Spleen (tissue), 11 donors: ENCODE measurements around the gene TMEM134. TPM values are rescaled to one million over a fixed set of nuclear protein-coding genes. Genes with fewer than 3 reads are reported as not detected.

ENCODE experiments used
- DNase-seq: peaks from one replicate; pipeline ENCODE4 v3.0.0-alpha.2; 2020
- H3K27ac ChIP-seq, 8 donors: fragments of 200-600 bp; sonication (generic) in 7 of 8; 1 replicate in 4 of 8; 2 replicates in 4 of 8; pipeline versions ENCODE4 v1.5.0 to v1.8.0; 2016 to 2021; ENCODE audit warnings: inconsistent platforms in 4 of 8, mild to moderate bottlenecking in 4 of 8, moderate library complexity in 1 of 8
- H3K27me3 ChIP-seq, 7 donors: fragments of 200-600 bp; sonication (generic) in 6 of 7; replicated peaks in 1 of 7; 1 replicate in 4 of 7; 2 replicates in 3 of 7; pipeline versions ENCODE4 v1.5.0 to v1.8.0; 2016 to 2021; ENCODE audit warnings: inconsistent platforms in 3 of 7, mild to moderate bottlenecking in 1 of 7
- H3K36me3 ChIP-seq, 6 donors: fragments of 200-600 bp; sonication (generic) in 5 of 6; 1 replicate in 4 of 6; 2 replicates in 2 of 6; pipeline versions ENCODE4 v1.5.0 to v1.8.0; 2016 to 2021; ENCODE audit warnings: inconsistent platforms in 2 of 6
- H3K4me1 ChIP-seq, 6 donors: fragments of 200-600 bp; sonication (generic) in 5 of 6; 1 replicate in 3 of 6; 2 replicates in 3 of 6; pipeline versions ENCODE4 v1.5.0 to v1.8.0; 2016 to 2021; ENCODE audit warnings: inconsistent platforms in 3 of 6
- H3K4me3 ChIP-seq, 8 donors: fragments of 200-600 bp; sonication (generic) in 7 of 8; 1 replicate in 4 of 8; 2 replicates in 4 of 8; pipeline versions ENCODE4 v1.5.0 to v1.8.0; 2016 to 2021; ENCODE audit warnings: inconsistent platforms in 4 of 8, mild to moderate bottlenecking in 4 of 8, moderate library complexity in 2 of 8
- H3K9me3 ChIP-seq, 8 donors: fragments of 200-600 bp; sonication (generic) in 7 of 8; 1 replicate in 4 of 8; 2 replicates in 4 of 8; pipeline versions ENCODE4 v1.5.0 to v1.8.0; 2016 to 2021; ENCODE audit warnings: inconsistent platforms in 4 of 8
- CTCF ChIP-seq, 11 experiments: fragments of 200-600 bp in 7 of 11; fragments of 450-650 bp in 4 of 11; sonication (generic) in 4 of 11; IDR thresholded peaks in 8 of 11; conservative IDR thresholded peaks in 3 of 11; 1 replicate in 7 of 11; 2 replicates in 4 of 11; pipeline versions ENCODE4 v1.4.0 to v1.8.0; 2016 to 2021; ENCODE audit warnings: antibody characterized with exemption in 11 of 11, inconsistent platforms in 4 of 11, mild to moderate bottlenecking in 1 of 11
- POLR2A ChIP-seq, 3 donors: fragments of 450-650 bp; IDR thresholded peaks; one replicate each; pipeline ENCODE4 v1.5.1; 2017; ENCODE audit warnings: antibody characterized with exemption in 3 of 3, mild to moderate bottlenecking in 1 of 3
- POLR2AphosphoS5 ChIP-seq, 3 donors: sonication (generic); formaldehyde crosslinking; IDR thresholded peaks; one replicate each; pipeline ENCODE4 v1.5.1; 2017; ENCODE audit warnings: antibody characterized with exemption in 3 of 3
- WGBS, 5 donors: extraction: QIAGEN DNeasy Blood & Tissue Kit in 3 of 5; methylation state at CpG; one replicate each; pipeline versions ENCODE4 v1.1.5 to v1.1.7; 2013 to 2018; 5-methylcytosine and 5-hydroxymethylcytosine counted together
- intact Hi-C: fragments of 100-400 bp; cut with DNase I; formaldehyde crosslinking; loops from one replicate; pipeline ENCODE4 v1.15.0; 2023; ENCODE audit warnings: low total_unique reads
- polyA plus RNA-seq, 3 donors: library from polyadenylated mRNA; stranded (reverse); fragments of 200-250 nt; gene quantifications; one replicate each; pipeline ENCODE4 v1.2.1, GENCODE V29; 2013
- total RNA-seq, 7 donors: library from RNA; depleted of rRNA in 3 of 7; stranded (reverse); fragments of >200 nt in 3 of 7; fragmentation: NEBNext Ultra II Directional in 4 of 7; extraction: Animal tissue kit (Norgen Biotek cat#: 25700) in 4 of 7; gene quantifications; one replicate each; pipeline versions ENCODE4 v1.1.0 to v1.2.1, GENCODE V29; 2016 to 2021
- donor health status: healthy with polysubstance abuse.
- donor health status: DM: no; HTN: no; CAD: no; lungs with moderate emphysema.
- donor health status: DM: no; HTN: no; CAD: no.
- donor health status: Bipolar disorder and iron deficiency.
- donor health status: healthy.
- donor health status: DM: no; HTN: no; CAD: no.
- donor health status: DM: yes; HTN: yes; CAD: no.

Gene TMEM134
- total and polyA plus RNA-seq, 10 donors: 48.5 to 192 (median 94.8) TPM

GRCh38 chr11:67465189-67465510 lies 3.9 kb downstream of the TMEM134 start:
- 46 to 64% (median 56%) methylated on average over 3 of the region's 3 CpGs for WGBS, 5 donors
- intact Hi-C loops: no loop called here
- Histone ChIP-seq H3K36me3 (peaks cover 0 to 11% (median 0%) of the 10 kb centered on the region in 6 donors), H3K27me3 (no peaks in the 10 kb centered on the region), H3K4me1 (peaks cover 27 to 94% (median 63%) of the 10 kb centered on the region in 6 donors), H3K27ac (peak overlapping the region; percentile 89 to 98 (median 95)), H3K4me3 (peak overlapping the region; percentile 23 to 82 (median 56)), H3K9me3 (no peaks in the 10 kb centered on the region)
- no peak for DNase-seq
- TF ChIP-seq POLR2A (IDR thresholded peaks at IDR 0.05): no peak

DNA sequence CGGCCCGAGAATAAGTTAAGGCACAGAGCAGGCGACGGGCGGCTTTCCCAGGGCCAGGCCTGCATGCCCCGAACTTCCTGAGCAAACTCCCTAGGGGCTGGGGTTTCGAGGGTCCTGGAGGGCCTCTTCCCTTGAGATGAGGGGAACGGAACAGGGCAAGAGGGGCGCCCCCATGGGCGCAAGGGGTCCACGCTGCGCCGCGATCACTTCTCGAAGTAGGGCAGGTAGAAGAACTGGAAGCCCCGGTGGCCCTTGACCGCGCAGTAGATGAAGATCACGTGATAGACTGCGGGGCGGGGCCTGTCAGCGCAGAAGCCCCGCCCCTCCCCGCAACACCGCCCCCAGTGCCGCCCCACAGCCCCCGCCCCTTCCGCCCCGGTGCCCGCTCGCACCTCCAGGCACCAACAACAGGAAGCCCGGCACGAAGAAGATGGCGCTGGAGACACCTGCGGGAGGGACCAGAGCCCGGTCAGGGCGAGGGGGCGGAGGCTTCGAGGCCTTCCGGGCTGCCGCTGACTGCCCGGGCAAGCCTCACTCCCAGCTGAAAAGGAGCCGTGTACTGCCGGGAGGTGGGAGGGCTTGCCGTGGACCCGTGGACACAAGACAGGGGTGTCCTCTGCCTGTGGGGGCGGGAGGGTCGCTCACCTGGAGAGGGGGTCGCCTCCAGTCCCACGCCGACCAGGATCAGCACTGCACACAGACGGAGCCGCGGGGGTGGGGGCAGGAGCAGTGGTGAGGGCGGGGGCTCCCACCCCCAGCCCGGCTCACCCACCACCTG lies 4.5 kb downstream of the TMEM134 start:
- Histone ChIP-seq H3K27me3 (no peaks in the 10 kb centered on the region), H3K36me3 (peaks cover 0 to 11% (median 0%) of the 10 kb centered on the region in 6 donors), H3K9me3 (no peaks in the 10 kb centered on the region), H3K4me1 (peaks cover 27 to 94% (median 57%) of the 10 kb centered on the region in 6 donors), H3K4me3 (peak overlapping the region; percentile 23 to 82 (median 56)), H3K27ac (peak overlapping the region; percentile 89 to 98 (median 95))
- 5 to 16% (median 6%) methylated on average over 11 to 56 of the region's 56 CpGs for WGBS, 5 donors
- intact Hi-C loops: no loop called here
- DNase-seq: peak; percentile 99
- TF ChIP-seq POLR2A (IDR thresholded peaks at IDR 0.05) (peak in 2 of 3 donors; percentile 7 to 65), CTCF (IDR thresholded peaks at IDR 0.05 in 8 of 11, conservative IDR thresholded peaks at IDR 0.05 in 3 of 11) (peak in 2 of 11 experiments; percentile 11 to 22), POLR2AphosphoS5 (IDR thresholded peaks at IDR 0.05) (peak; percentile 87 to 92 (median 91))

DNA sequence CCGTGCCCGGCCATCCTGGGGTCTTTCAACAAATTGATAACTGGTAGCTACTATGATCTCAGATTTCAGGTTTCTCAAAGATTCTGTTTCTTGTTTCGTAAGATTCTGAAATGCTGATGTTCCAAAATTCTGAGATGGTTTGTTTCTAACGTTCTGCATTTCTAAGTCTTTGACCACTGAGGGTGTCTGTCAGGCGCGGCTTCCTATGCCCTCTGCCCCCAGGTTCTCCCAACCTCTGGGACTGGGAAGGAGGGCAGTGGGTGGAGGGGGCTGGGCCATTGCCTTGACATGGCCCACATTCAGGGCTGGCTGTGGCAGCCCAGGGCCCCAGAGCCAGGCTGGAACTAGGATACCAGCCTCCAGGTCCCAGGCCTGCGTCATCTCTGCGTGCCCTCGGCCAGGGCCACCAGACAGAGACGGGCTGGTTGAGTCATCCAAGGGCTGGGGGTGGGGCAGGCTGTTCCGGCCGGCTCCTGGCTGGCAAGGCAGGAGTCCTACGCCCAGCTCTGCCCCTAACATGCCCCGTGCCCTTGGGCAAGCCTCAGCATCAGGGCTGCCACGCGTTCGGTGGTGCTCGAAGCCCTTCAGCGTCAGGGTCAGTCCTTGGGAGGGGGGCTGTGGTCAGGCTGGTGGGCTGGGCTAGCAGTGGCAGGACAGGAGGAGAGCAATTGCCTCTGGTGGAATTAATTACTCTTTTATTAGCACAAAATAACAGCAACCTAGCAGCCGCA lies 5.2 kb downstream of the TMEM134 start:
- intact Hi-C loops: no loop called here

GRCh38 chr11:67463186-67463585 lies 5.9 kb downstream of the TMEM134 start:
- no peak overlapping the region for H3K4me3 ChIP-seq
- no peak for DNase-seq
- intact Hi-C loops: no loop called here
- TF ChIP-seq POLR2AphosphoS5 (IDR thresholded peaks at IDR 0.05): no peak
- no peak for TF ChIP-seq CTCF (IDR thresholded peaks at IDR 0.05 in 8 of 11, conservative IDR thresholded peaks at IDR 0.05 in 3 of 11)
- TF ChIP-seq POLR2A (IDR thresholded peaks at IDR 0.05): no peak
- 87 to 95% (median 94%) methylated on average over 9 to 10 of the region's 10 CpGs for WGBS, 5 donors
- H3K36me3 ChIP-seq: peaks cover 0 to 11% (median 0%) of the 10 kb centered on the region in 6 donors
- no peaks in the 10 kb centered on the region for H3K27me3 ChIP-seq
- no peaks in the 10 kb centered on the region for H3K9me3 ChIP-seq
- peak overlapping the region; percentile 89 to 98 (median 95) for H3K27ac ChIP-seq
- H3K4me1 ChIP-seq: peaks cover 24 to 97% (median 47%) of the 10 kb centered on the region in 6 donors

More for the DNA sequence above, 5.2 kb downstream of the TMEM134 start:
- TF ChIP-seq POLR2AphosphoS5 (IDR thresholded peaks at IDR 0.05) (peak; percentile 44 to 83 (median 61)), CTCF (IDR thresholded peaks at IDR 0.05 in 8 of 11, conservative IDR thresholded peaks at IDR 0.05 in 3 of 11) (no peak), POLR2A (IDR thresholded peaks at IDR 0.05) (no peak)
- WGBS, 5 donors: 54 to 84% (median 68%) methylated on average over 13 to 20 of the region's 20 CpGs
- Histone ChIP-seq H3K27ac (peak overlapping the region; percentile 89 to 98 (median 95)), H3K36me3 (peaks cover 0 to 11% (median 0%) of the 10 kb centered on the region in 6 donors), H3K9me3 (no peaks in the 10 kb centered on the region), H3K27me3 (no peaks in the 10 kb centered on the region), H3K4me3 (peak overlapping the region in 7 of 8 donors; percentile 41 to 82 (median 57)), H3K4me1 (peaks cover 27 to 97% (median 54%) of the 10 kb centered on the region in 6 donors)
- DNase-seq: peak; percentile 92
